T-helper 22 cell (primary cell): ENCODE results near the gene SRP54.
A peak's percentile ranks its signal among the peaks of the same experiment; 100 is the strongest.
"Not testable (repeated sequence)": the region's sequence is repeated elsewhere in the genome, so short reads cannot be mapped to it uniquely, and the experiment has no call there.

Source experiments
- DNase-seq: peaks from one replicate; pipeline ENCODE4 v3.0.0-alpha.2; 2020; ENCODE audit warnings: low read depth

SRP54 gene

GRCh38 chr14:34982421-34983147, at the start of gene SRP54:
Gene SRP54, plus strand, starts transcription at chr14:34982992. Its CDS starts 13,718 bp downstream, at chr14:34996710.
- DNase-seq = peak; percentile 100

GRCh38 chr14:34933301-34933700, 49.5 kb upstream of the SRP54 start:
- DNase-seq = no peak

GRCh38 chr14:34935488-34935887, 47.3 kb upstream of the SRP54 start:
- no peak for DNase-seq

- DNase-seq = no peak
Observed at GRCh38 chr14:34937442-34937841, 45.4 kb upstream of the SRP54 start.

- DNase-seq = no peak
Observed at GRCh38 chr14:34937876-34938275, 44.9 kb upstream of the SRP54 start.

- no peak for DNase-seq
Observed at GRCh38 chr14:34943506-34943905, 39.3 kb upstream of the SRP54 start.

- no peak for DNase-seq
Observed at GRCh38 chr14:34944744-34945143, 38.0 kb upstream of the SRP54 start.

- DNase-seq = no peak
Observed at GRCh38 chr14:34946699-34947098, 36.1 kb upstream of the SRP54 start.

GRCh38 chr14:34951286-34951685, 31.5 kb upstream of the SRP54 start:
- DNase-seq = no peak

- DNase-seq = no peak
Observed at GRCh38 chr14:34956931-34957330, 25.9 kb upstream of the SRP54 start.

- no peak for DNase-seq
Observed at GRCh38 chr14:34957771-34958286, 25.0 kb upstream of the SRP54 start.

- not testable (repeated sequence) for DNase-seq
Observed at GRCh38 chr14:34962106-34962505, 20.7 kb upstream of the SRP54 start.

GRCh38 chr14:34964977-34965764, 17.6 kb upstream of the SRP54 start:
- no peak for DNase-seq

- DNase-seq = no peak
Observed at GRCh38 chr14:34965912-34966311, 16.9 kb upstream of the SRP54 start.

- DNase-seq = no peak
Observed at GRCh38 chr14:34966413-34966812, 16.4 kb upstream of the SRP54 start.

GRCh38 chr14:34970665-34971064, 12.1 kb upstream of the SRP54 start:
- no peak for DNase-seq

GRCh38 chr14:34971381-34971780, 11.4 kb upstream of the SRP54 start:
- DNase-seq = no peak

- no peak for DNase-seq
Observed at GRCh38 chr14:34971801-34972200, 11.0 kb upstream of the SRP54 start.

GRCh38 chr14:34978444-34978843, 4.3 kb upstream of the SRP54 start:
- DNase-seq = no peak

GRCh38 chr14:34980337-34980900, 2.4 kb upstream of the SRP54 start:
- DNase-seq = no peak

- peak; percentile 14 for DNase-seq
Observed at GRCh38 chr14:34981743-34982420, 910 bp upstream of the SRP54 start.

- no peak for DNase-seq
Observed at GRCh38 chr14:34983148-34983760, 462 bp downstream of the SRP54 start.
